Hepatocyte (in vitro differentiated cells): ENCODE measurements around the gene ZNF423.

Source experiments
- CTCF ChIP-seq: fragments of 200-600 bp; sonication (generic); IDR thresholded peaks from 2 replicates; pipeline ENCODE4 v1.5.1; 2016; ENCODE audit warnings: antibody characterized with exemption, mild to moderate bottlenecking; ENCODE audit not compliant: poor library complexity
- EZH2 ChIP-seq: fragments of 200-600 bp; sonication (generic); IDR thresholded peaks from 2 replicates; pipeline ENCODE4 v1.6.1; 2016; ENCODE audit warnings: antibody characterized with exemption, mild to moderate bottlenecking, borderline replicate concordance

GRCh38 chr16:49457196-49457595, 398.7 kb downstream of the ZNF423 start:
- TF ChIP-seq EZH2 (no peak), CTCF (no peak)
